GM12878 (cell line): ENCODE results near the gene USP25. TPM values are rescaled to one million over a fixed set of nuclear protein-coding genes. Genes with fewer than 3 reads are reported as not detected.

Experiments
- ATAC-seq: fragments of 200-7000 bp; cut with Tn5 transposase; 3 replicates; pipeline ENCODE4 v1.9.1; 2020; ENCODE audit warnings: mild to moderate bottlenecking, moderate library complexity
- BruUV-seq: library from RNA; stranded (reverse); fragments of 400-500 nt; replicated peaks from 2 replicates; lab custom pipeline; 2021; lab: Mats Ljungman, UMichigan
- CTCF ChIA-PET: fragments of 300-600 bp; sonication (Branson Sonifier 250); formaldehyde crosslinking; extraction: SDS; loops from one replicate; lab custom pipeline; 2021; ENCODE audit warnings: inconsistent platforms; lab: Yijun Ruan, JAX
- POLR2A ChIA-PET: fragments of 350-600 bp; formaldehyde crosslinking; extraction: SDS; loops from one replicate; lab custom pipeline; 2021; ENCODE audit warnings: inconsistent platforms; lab: Charles Lee
- RAD21 ChIA-PET: fragments of 300-600 bp; sonication (Branson Sonifier 250); formaldehyde crosslinking; loops from one replicate; lab custom pipeline; 2023; ENCODE audit warnings: antibody characterized with exemption; ENCODE audit not compliant: unreplicated experiment; lab: Charles Lee
- SMC1A ChIA-PET: fragments of 300-600 bp; sonication (Branson Sonifier 250); formaldehyde crosslinking; loops from one replicate; lab custom pipeline; 2023; ENCODE audit not compliant: unreplicated experiment, uncharacterized antibody; lab: Charles Lee
- DNase-seq: peaks from one replicate; pipeline ENCODE4 v3.0.0-alpha.2; 2011; ENCODE audit warnings: low read depth, low spot score
- FAIRE-seq: peaks from 3 replicates; lab custom pipeline; 2011; peaks lifted over from hg19 to GRCh38; lab: Jason Lieb, UNC
- H2AFZ ChIP-seq: 2 replicates; pipeline ENCODE4 v1.6.0; 2011; ENCODE audit warnings: low read depth, low read length, control low read depth; ENCODE audit not compliant: control insufficient read depth
- H3K27ac ChIP-seq: 2 replicates; pipeline ENCODE4 v1.5.1; 2011; ENCODE audit warnings: control low read depth; ENCODE audit not compliant: control insufficient read depth, insufficient read depth
- H3K27me3 ChIP-seq, 2 experiments: replicated peaks in 1 of 2; 2 replicates each; pipeline versions ENCODE4 v1.6.0 to v1.6.1; 2011; ENCODE audit warnings: low read length in 1 of 2; ENCODE audit not compliant: control insufficient read depth in 2 of 2, insufficient read depth in 2 of 2
- H3K36me3 ChIP-seq, 2 experiments: 2 replicates each; pipeline ENCODE4 v1.5.1; 2011; ENCODE audit warnings: low read length in 1 of 2; ENCODE audit not compliant: control insufficient read depth in 2 of 2, insufficient read depth in 2 of 2
- H3K4me1 ChIP-seq: 2 replicates; pipeline ENCODE4 v1.6.1; 2011; ENCODE audit warnings: mild to moderate bottlenecking, low read length, moderate library complexity, mixed read lengths; ENCODE audit not compliant: control insufficient read depth, insufficient read depth
- H3K4me2 ChIP-seq: 2 replicates; pipeline ENCODE4 v1.6.0; 2011; ENCODE audit warnings: control low read depth; ENCODE audit not compliant: control insufficient read depth, insufficient read depth
- H3K4me3 ChIP-seq: fragments of 200-600 bp; sonication (generic); 2 replicates; pipeline ENCODE4 v1.5.1; 2016
- H3K79me2 ChIP-seq: 2 replicates; pipeline ENCODE4 v1.6.0; 2011; ENCODE audit warnings: low read length; ENCODE audit not compliant: control insufficient read depth, insufficient read depth
- H3K9ac ChIP-seq: 2 replicates; pipeline ENCODE4 v1.8.0; 2011; ENCODE audit warnings: low read length, control low read depth, mixed read lengths; ENCODE audit not compliant: control insufficient read depth, insufficient read depth
- H3K9me3 ChIP-seq: replicated peaks from 3 replicates; pipeline ENCODE4 v1.5.1; 2011; ENCODE audit warnings: mild to moderate bottlenecking, low read length; ENCODE audit not compliant: control insufficient read depth, insufficient read depth
- H4K20me1 ChIP-seq: 2 replicates; pipeline ENCODE4 v1.6.0; 2011; ENCODE audit not compliant: control insufficient read depth, insufficient read depth
- BACH1 ChIP-seq: fragments of 450-650 bp; IDR thresholded peaks from 2 replicates; pipeline ENCODE4 v1.6.1; 2017; ENCODE audit warnings: mild to moderate bottlenecking, borderline replicate concordance
- MTA2 ChIP-seq: fragments of 450-650 bp; IDR thresholded peaks from 2 replicates; pipeline ENCODE4 v1.6.1; 2016; ENCODE audit warnings: low read depth, mild to moderate bottlenecking, moderate library complexity
- NFIC ChIP-seq: IDR thresholded peaks from 2 replicates; pipeline ENCODE4 v1.6.1; 2012; ENCODE audit warnings: low read depth, mild to moderate bottlenecking, inconsistent platforms, low read length, moderate library complexity
- NR2C2 ChIP-seq: IDR thresholded peaks from 2 replicates; pipeline ENCODE4 v1.6.1; 2011; ENCODE audit warnings: borderline replicate concordance, low read depth; ENCODE audit not compliant: control insufficient read depth, insufficient read length
- WGBS: methylation state at CpG from one replicate; pipeline ENCODE4 v1.1.6; 2016; ENCODE audit warnings: low lambda C conversion rate; ENCODE audit not compliant: insufficient replicate concordance, insufficient coverage; ENCODE audit errors: missing lambda C conversion rate; 5-methylcytosine and 5-hydroxymethylcytosine counted together
- in situ Hi-C: fragments of 300-500 bp; cut with MboI; formaldehyde crosslinking; loops from 9 replicates; pipeline ENCODE4 v1.14.3; 2018; ENCODE audit warnings: mixed read lengths
- intact Hi-C: fragments of 100-400 bp; cut with micrococcal nuclease; formaldehyde crosslinking; loops from one replicate; pipeline ENCODE4 v1.14.2; 2022; ENCODE audit not compliant: unreplicated experiment
- polyA plus RNA-seq, 11 experiments: library from polyadenylated mRNA; depleted of rRNA in 4 of 11; unstranded in 6 of 11; stranded (reverse) in 5 of 11; fragments of >200 nt; fragmentation: Nextera tagmentation in 4 of 11; fragmentation: Illumina TruSeq in 1 of 11; extraction: Ambion mirVana in 4 of 11; extraction: Trizol in 1 of 11; gene quantifications; 1 replicate in 1 of 11; 2 replicates in 10 of 11; pipeline versions ENCODE4 v1.2.1 to v1.2.3, GENCODE V29; 2011 to 2016; ENCODE audit warnings: inconsistent platforms in 2 of 11, missing spikeins in 2 of 11, low read depth in 1 of 11
- total RNA-seq, 4 experiments: library from RNA; depleted of rRNA in 3 of 4; stranded (reverse); fragments of >200 nt in 3 of 4; fragmentation: Illumina TruSeq in 1 of 4; extraction: Trizol in 1 of 4; gene quantifications; 2 replicates each; pipeline versions ENCODE4 v1.2.1 to v1.2.3, GENCODE V29; 2013 to 2021
- TF ChIP-seq, protein P1 (sequence below): IDR thresholded peaks from 2 replicates; pipeline ENCODE4 v1.6.1; 2012; ENCODE audit warnings: improper control_type of control experiment, low read depth, low read length; ENCODE audit not compliant: insufficient replicate concordance
- TF ChIP-seq, protein P2 (sequence below), 3 experiments: IDR thresholded peaks in 2 of 3; conservative IDR thresholded peaks in 1 of 3; 2 replicates each; pipeline ENCODE4 v1.5.1; 2011; ENCODE audit warnings: low read depth in 3 of 3, low read length in 3 of 3, mild to moderate bottlenecking in 3 of 3, control low read depth in 2 of 3, moderate library complexity in 2 of 3, inconsistent platforms in 1 of 3, mixed read lengths in 1 of 3; ENCODE audit not compliant: control insufficient read depth in 2 of 3, insufficient read depth in 1 of 3; ENCODE audit errors: extremely low read depth in 1 of 3
- TF ChIP-seq, protein P3 (sequence below): IDR thresholded peaks from 2 replicates; pipeline ENCODE4 v1.6.1; 2011; ENCODE audit warnings: borderline replicate concordance, low read depth, mild to moderate bottlenecking, moderate library complexity, mixed read lengths, low read length; ENCODE audit not compliant: insufficient read depth; ENCODE audit errors: extremely low read length

The USP25 gene
- total and polyA plus RNA-seq, 10 of the 15 experiments (the other 5 are each of a cell fraction or from before 2014, with no cell fraction given): 1.5 to 31.3 (median 23.4) TPM

DNA sequence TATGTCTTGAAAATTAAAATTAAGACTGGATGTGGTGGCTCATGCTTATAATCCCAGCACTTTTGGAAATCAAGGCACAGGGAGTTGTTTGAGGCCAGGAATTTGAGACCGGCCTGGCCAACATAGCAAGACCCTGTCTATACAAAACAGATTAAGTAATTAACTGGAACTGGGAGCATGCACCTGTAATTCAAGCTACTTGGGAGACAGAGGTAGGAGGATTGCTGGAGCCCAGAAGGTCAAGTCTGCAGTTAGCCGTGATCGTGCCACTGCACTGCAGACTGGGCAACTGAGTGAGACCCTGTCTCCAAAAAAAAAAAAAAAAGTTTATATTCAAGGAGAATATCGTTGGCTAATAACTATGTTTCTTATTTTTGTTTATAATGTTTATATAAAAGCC lies 139.2 kb downstream of the USP25 start:
- Histone ChIP-seq H3K9me3 (no peaks in the 10 kb centered on the region), H3K9ac (no peak overlapping the region), H3K27ac (no peak overlapping the region)
- BruUV-seq: no TSS peak
- TF ChIP-seq, protein P1, sequence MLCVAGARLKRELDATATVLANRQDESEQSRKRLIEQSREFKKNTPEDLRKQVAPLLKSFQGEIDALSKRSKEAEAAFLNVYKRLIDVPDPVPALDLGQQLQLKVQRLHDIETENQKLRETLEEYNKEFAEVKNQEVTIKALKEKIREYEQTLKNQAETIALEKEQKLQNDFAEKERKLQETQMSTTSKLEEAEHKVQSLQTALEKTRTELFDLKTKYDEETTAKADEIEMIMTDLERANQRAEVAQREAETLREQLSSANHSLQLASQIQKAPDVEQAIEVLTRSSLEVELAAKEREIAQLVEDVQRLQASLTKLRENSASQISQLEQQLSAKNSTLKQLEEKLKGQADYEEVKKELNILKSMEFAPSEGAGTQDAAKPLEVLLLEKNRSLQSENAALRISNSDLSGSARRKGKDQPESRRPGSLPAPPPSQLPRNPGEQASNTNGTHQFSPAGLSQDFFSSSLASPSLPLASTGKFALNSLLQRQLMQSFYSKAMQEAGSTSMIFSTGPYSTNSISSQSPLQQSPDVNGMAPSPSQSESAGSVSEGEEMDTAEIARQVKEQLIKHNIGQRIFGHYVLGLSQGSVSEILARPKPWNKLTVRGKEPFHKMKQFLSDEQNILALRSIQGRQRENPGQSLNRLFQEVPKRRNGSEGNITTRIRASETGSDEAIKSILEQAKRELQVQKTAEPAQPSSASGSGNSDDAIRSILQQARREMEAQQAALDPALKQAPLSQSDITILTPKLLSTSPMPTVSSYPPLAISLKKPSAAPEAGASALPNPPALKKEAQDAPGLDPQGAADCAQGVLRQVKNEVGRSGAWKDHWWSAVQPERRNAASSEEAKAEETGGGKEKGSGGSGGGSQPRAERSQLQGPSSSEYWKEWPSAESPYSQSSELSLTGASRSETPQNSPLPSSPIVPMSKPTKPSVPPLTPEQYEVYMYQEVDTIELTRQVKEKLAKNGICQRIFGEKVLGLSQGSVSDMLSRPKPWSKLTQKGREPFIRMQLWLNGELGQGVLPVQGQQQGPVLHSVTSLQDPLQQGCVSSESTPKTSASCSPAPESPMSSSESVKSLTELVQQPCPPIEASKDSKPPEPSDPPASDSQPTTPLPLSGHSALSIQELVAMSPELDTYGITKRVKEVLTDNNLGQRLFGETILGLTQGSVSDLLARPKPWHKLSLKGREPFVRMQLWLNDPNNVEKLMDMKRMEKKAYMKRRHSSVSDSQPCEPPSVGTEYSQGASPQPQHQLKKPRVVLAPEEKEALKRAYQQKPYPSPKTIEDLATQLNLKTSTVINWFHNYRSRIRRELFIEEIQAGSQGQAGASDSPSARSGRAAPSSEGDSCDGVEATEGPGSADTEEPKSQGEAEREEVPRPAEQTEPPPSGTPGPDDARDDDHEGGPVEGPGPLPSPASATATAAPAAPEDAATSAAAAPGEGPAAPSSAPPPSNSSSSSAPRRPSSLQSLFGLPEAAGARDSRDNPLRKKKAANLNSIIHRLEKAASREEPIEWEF: no peak
- TF ChIP-seq, protein P2, sequence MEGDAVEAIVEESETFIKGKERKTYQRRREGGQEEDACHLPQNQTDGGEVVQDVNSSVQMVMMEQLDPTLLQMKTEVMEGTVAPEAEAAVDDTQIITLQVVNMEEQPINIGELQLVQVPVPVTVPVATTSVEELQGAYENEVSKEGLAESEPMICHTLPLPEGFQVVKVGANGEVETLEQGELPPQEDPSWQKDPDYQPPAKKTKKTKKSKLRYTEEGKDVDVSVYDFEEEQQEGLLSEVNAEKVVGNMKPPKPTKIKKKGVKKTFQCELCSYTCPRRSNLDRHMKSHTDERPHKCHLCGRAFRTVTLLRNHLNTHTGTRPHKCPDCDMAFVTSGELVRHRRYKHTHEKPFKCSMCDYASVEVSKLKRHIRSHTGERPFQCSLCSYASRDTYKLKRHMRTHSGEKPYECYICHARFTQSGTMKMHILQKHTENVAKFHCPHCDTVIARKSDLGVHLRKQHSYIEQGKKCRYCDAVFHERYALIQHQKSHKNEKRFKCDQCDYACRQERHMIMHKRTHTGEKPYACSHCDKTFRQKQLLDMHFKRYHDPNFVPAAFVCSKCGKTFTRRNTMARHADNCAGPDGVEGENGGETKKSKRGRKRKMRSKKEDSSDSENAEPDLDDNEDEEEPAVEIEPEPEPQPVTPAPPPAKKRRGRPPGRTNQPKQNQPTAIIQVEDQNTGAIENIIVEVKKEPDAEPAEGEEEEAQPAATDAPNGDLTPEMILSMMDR (IDR thresholded peaks at IDR 0.05 in 2 of 3, conservative IDR thresholded peaks at IDR 0.05 in 1 of 3; ENCODE audit: control insufficient read depth in 2 of 3, extremely low read depth in 1 of 3, insufficient read depth in 1 of 3, low read depth in 3 of 3, low read length in 3 of 3): no peak
- TF ChIP-seq BACH1 (no peak), MTA2 (no peak), NR2C2 (no peak), NFIC (no peak)
- TF ChIP-seq, protein P3, sequence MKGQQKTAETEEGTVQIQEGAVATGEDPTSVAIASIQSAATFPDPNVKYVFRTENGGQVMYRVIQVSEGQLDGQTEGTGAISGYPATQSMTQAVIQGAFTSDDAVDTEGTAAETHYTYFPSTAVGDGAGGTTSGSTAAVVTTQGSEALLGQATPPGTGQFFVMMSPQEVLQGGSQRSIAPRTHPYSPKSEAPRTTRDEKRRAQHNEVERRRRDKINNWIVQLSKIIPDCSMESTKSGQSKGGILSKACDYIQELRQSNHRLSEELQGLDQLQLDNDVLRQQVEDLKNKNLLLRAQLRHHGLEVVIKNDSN: no peak
- TF ChIP-seq, all 136 proteins: peak for 0
- intact Hi-C loops (no loop called here), in situ Hi-C loops (no loop called here)
- CTCF ChIA-PET: interaction anchor here (1.5 kb wide), 1 partner anchor 140 kb away, joined by 3 read pairs; no protein-coding TSS in a partner anchor
- 97% methylated on average over 4 of the region's 4 CpGs for WGBS
- Histone ChIP-seq H3K27me3 (no peaks in the 10 kb centered on the region), H3K4me3 (no peak overlapping the region), H3K4me2 (no peak overlapping the region), H2AFZ (no peak overlapping the region), H3K79me2 (no peaks in the 10 kb centered on the region), H3K4me1 (no peaks in the 10 kb centered on the region), H3K36me3 (peaks cover 0 to 3% of the 10 kb centered on the region in 2 experiments; a peak in 1 of 4 replicates), H4K20me1 (no peaks in the 10 kb centered on the region)
- DNase-seq (no peak), FAIRE-seq (no peak), ATAC-seq (no peak)
- POLR2A ChIA-PET: no interaction called here
- SMC1A ChIA-PET: no interaction called here
- RAD21 ChIA-PET: no interaction called here
